ENCODE measurements around the gene RAB10. TPM values are rescaled to one million over a fixed set of nuclear protein-coding genes. Genes with fewer than 3 reads are reported as not detected.

RAB10 gene
- total and polyA plus RNA-seq, 9 of the 15 experiments (the other 6 are each of a cell fraction or from before 2014, with no cell fraction given): 25.1 to 214 (median 157) TPM

GRCh38 chr2:26072925-26073768 lies 39.3 kb downstream of the RAB10 start (continued):
- TF ChIP-seq ZNF609 (CRISPR knock-in tag; IDR thresholded peaks at IDR 0.05; ENCODE audit: borderline replicate concordance) (no peak), TGIF2 (CRISPR knock-in tag; IDR thresholded peaks at IDR 0.05) (no peak), ZNF316 (IDR thresholded peaks at IDR 0.05) (peak; percentile 95), MYBL2 (IDR thresholded peaks at IDR 0.05; ENCODE audit: low read depth) (no peak), MYBL2 (CRISPR knock-in tag; IDR thresholded peaks at IDR 0.05; ENCODE audit: borderline replicate concordance) (no peak), E2F8 (IDR thresholded peaks at IDR 0.05; ENCODE audit: low read depth, partially characterized antibody) (peak; percentile 23), SP2 (IDR thresholded peaks at IDR 0.05; ENCODE audit: extremely low read depth, low read depth, low read length, poor library complexity, severe bottlenecking) (no peak), NONO (IDR thresholded peaks at IDR 0.05; ENCODE audit: low read depth in 2 of 2, low read length in 1 of 2) (no peak), ATF7 (IDR thresholded peaks at IDR 0.05) (0 out of 2 replicates have a peak, but pooled peaks have one; percentile 25), ZNF232 (CRISPR knock-in tag; IDR thresholded peaks at IDR 0.05) (no peak), ZNF197 (CRISPR knock-in tag; IDR thresholded peaks at IDR 0.05; ENCODE audit: low read depth) (no peak), ZNF143 (CRISPR knock-in tag; IDR thresholded peaks at IDR 0.05) (peak; percentile 87), RBM17 (IDR thresholded peaks at IDR 0.05; ENCODE audit: borderline replicate concordance, low read depth, low read length) (no peak), RNF219 (CRISPR knock-in tag; IDR thresholded peaks at IDR 0.05) (no peak), HNRNPLL (IDR thresholded peaks at IDR 0.05; ENCODE audit: low read depth, low read length, poor library complexity, severe bottlenecking) (no peak), POLR2B (IDR thresholded peaks at IDR 0.05; ENCODE audit: low read depth, partially characterized antibody) (peak; percentile 31), FOXA3 (CRISPR knock-in tag; conservative IDR thresholded peaks at IDR 0.05 in 1 of 2, IDR thresholded peaks at IDR 0.05 in 1 of 2) (peak in 1 of 2 experiments; percentile 95; a peak in 2 of 4 replicates)
